HepG2 (cell line): ENCODE data around the gene PPP2R2B. TPM values are rescaled to one million over a fixed set of nuclear protein-coding genes. Genes with fewer than 3 reads are reported as not detected.

Experiments
- ATAC-seq: fragments of 200-7000 bp; cut with Tn5 transposase; 3 replicates; pipeline ENCODE4 v1.9.1; 2020; ENCODE audit warnings: mild to moderate bottlenecking, moderate library complexity
- BruUV-seq: library from RNA; stranded (reverse); fragments of 400-500 nt; replicated peaks from 2 replicates; lab custom pipeline; 2021; lab: Mats Ljungman, UMichigan
- CTCF ChIA-PET: fragments of 300-600 bp; formaldehyde crosslinking; extraction: SDS; loops from one replicate; lab custom pipeline; 2021; ENCODE audit warnings: low total read pairs, inconsistent platforms, low intra/inter-chr PET ratio; lab: Yijun Ruan, JAX
- POLR2A ChIA-PET: fragments of 350-600 bp; sonication (Branson Sonifier 250); formaldehyde crosslinking; loops from one replicate; lab custom pipeline; 2020; ENCODE audit warnings: antibody characterized with exemption, inconsistent platforms; lab: Yijun Ruan, JAX
- DNase-seq: peaks from one replicate; pipeline ENCODE4 v3.0.0-alpha.2; 2015; ENCODE audit warnings: low spot score
- FAIRE-seq: peaks from 3 replicates; lab custom pipeline; 2011; peaks lifted over from hg19 to GRCh38; lab: Jason Lieb, UNC
- H2AFZ ChIP-seq: one replicate; pipeline ENCODE4 v1.6.1; 2011; ENCODE audit warnings: low read length, inconsistent platforms
- H3K27ac ChIP-seq: fragments of 300-600 bp; 3 replicates; pipeline ENCODE4 v1.8.0; 2011; ENCODE audit warnings: mixed run types, mild to moderate bottlenecking, mixed read lengths, low read length, inconsistent platforms; ENCODE audit not compliant: insufficient read depth; ENCODE audit errors: extremely low read length
- H3K27me3 ChIP-seq, 2 experiments: fragments of 200-600 bp in 1 of 2; 2 replicates in 1 of 2; 3 replicates in 1 of 2; pipeline versions ENCODE4 v1.6.0 to v1.8.0; 2011; ENCODE audit warnings: low read length in 2 of 2, mild to moderate bottlenecking in 2 of 2, moderate library complexity in 2 of 2, inconsistent platforms in 1 of 2; ENCODE audit not compliant: insufficient read depth in 2 of 2, control insufficient read depth in 1 of 2
- H3K36me3 ChIP-seq, 2 experiments: fragments of 200-600 bp in 1 of 2; replicated peaks in 1 of 2; 2 replicates in 1 of 2; 3 replicates in 1 of 2; pipeline versions ENCODE4 v1.5.1 to v1.8.0; 2011; ENCODE audit warnings: low read length in 2 of 2, inconsistent platforms in 1 of 2; ENCODE audit not compliant: insufficient read depth in 2 of 2, control insufficient read depth in 1 of 2
- H3K4me1 ChIP-seq: 2 replicates; pipeline ENCODE4 v1.5.1; 2012; ENCODE audit warnings: low read length, inconsistent platforms; ENCODE audit not compliant: insufficient read depth
- H3K4me2 ChIP-seq: 2 replicates; pipeline ENCODE4 v1.6.0; 2011; ENCODE audit warnings: low read depth, low read length, inconsistent platforms
- H3K4me3 ChIP-seq, 3 experiments: fragments of 200-600 bp in 1 of 3; sonication (generic), shearing (Covaris generic) in 1 of 3; replicated peaks in 1 of 3; 2 replicates each; pipeline ENCODE4 v1.5.1; 2011 to 2016; ENCODE audit warnings: low read length in 3 of 3, inconsistent platforms in 2 of 3, low read depth in 2 of 3, mild to moderate bottlenecking in 2 of 3, control low read depth in 1 of 3, mixed read lengths in 1 of 3; ENCODE audit not compliant: insufficient read depth in 1 of 3
- H3K79me2 ChIP-seq: one replicate; pipeline ENCODE4 v1.6.1; 2011; ENCODE audit warnings: low read length, inconsistent platforms; ENCODE audit not compliant: insufficient read depth
- H3K9ac ChIP-seq: 2 replicates; pipeline ENCODE4 v1.6.0; 2011; ENCODE audit warnings: mild to moderate bottlenecking, low read depth, low read length, inconsistent platforms; ENCODE audit not compliant: insufficient read depth
- H3K9me3 ChIP-seq: 2 replicates; pipeline ENCODE4 v1.5.1; 2012; ENCODE audit warnings: mild to moderate bottlenecking, low read length
- H4K20me1 ChIP-seq: 2 replicates; pipeline ENCODE4 v1.6.0; 2011; ENCODE audit warnings: inconsistent platforms, mild to moderate bottlenecking, low read length, moderate library complexity; ENCODE audit not compliant: insufficient read depth
- CEBPG ChIP-seq: IDR thresholded peaks from 2 replicates; pipeline ENCODE4 v1.6.1; 2016
- ELF1 ChIP-seq: sonication (generic); formaldehyde crosslinking; IDR thresholded peaks from 2 replicates; pipeline ENCODE4 v1.4.0; 2020; ENCODE audit warnings: missing genetic modification reagents
- MAF1 ChIP-seq: sonication (generic); formaldehyde crosslinking; IDR thresholded peaks from 2 replicates; pipeline ENCODE4 v1.5.0; 2020; ENCODE audit warnings: missing genetic modification reagents, borderline replicate concordance
- NFATC3 ChIP-seq: sonication (generic); formaldehyde crosslinking; IDR thresholded peaks from 2 replicates; pipeline ENCODE4 v1.5.1; 2020; ENCODE audit warnings: mild to moderate bottlenecking, missing genetic modification reagents
- POGZ ChIP-seq: sonication (generic); formaldehyde crosslinking; IDR thresholded peaks from 2 replicates; pipeline ENCODE4 v1.4.0; 2020; ENCODE audit warnings: mild to moderate bottlenecking, missing genetic modification reagents
- SAFB2 ChIP-seq: sonication (generic); formaldehyde crosslinking; IDR thresholded peaks from 2 replicates; pipeline ENCODE4 v1.5.1; 2020; ENCODE audit warnings: missing genetic modification reagents, low read depth, mild to moderate bottlenecking, borderline replicate concordance
- ZNF329 ChIP-seq: sonication (generic); formaldehyde crosslinking; IDR thresholded peaks from 2 replicates; pipeline ENCODE4 v1.9.0; 2021; ENCODE audit warnings: low read depth, mild to moderate bottlenecking, missing genetic modification reagents
- ZNF607 ChIP-seq: sonication (generic); formaldehyde crosslinking; IDR thresholded peaks from 2 replicates; pipeline ENCODE4 v1.5.1; 2020; ENCODE audit warnings: missing genetic modification reagents, mild to moderate bottlenecking, borderline replicate concordance
- ZNF878 ChIP-seq: sonication (generic); formaldehyde crosslinking; IDR thresholded peaks from 2 replicates; pipeline ENCODE4 v1.8.1; 2023; ENCODE audit warnings: mild to moderate bottlenecking, missing genetic modification reagents, moderate library complexity
- WGBS: methylation state at CpG from one replicate; pipeline ENCODE4 v1.1.6; 2017; ENCODE audit warnings: low lambda C conversion rate; 5-methylcytosine and 5-hydroxymethylcytosine counted together
- in situ Hi-C: cut with HindIII; loops from 2 replicates; pipeline ENCODE4 v1.10.0; 2017; ENCODE audit warnings: low pct_unique_long_range_greater_than_20kb; ENCODE audit not compliant: extremely low pct_ligation_motif_present
- intact Hi-C: fragments of 100-400 bp; cut with micrococcal nuclease; formaldehyde crosslinking; loops from one replicate; pipeline ENCODE4 v1.10.0; 2022; ENCODE audit not compliant: unreplicated experiment
- polyA plus RNA-seq, 8 experiments: library from polyadenylated mRNA; depleted of rRNA in 3 of 8; stranded (reverse) in 7 of 8; unstranded in 1 of 8; fragments of >200 nt; fragmentation: Illumina TruSeq in 4 of 8; extraction: Trizol in 4 of 8; gene quantifications; 2 replicates each; pipeline versions ENCODE4 v1.2.1 to v1.2.3, GENCODE V29; 2011 to 2016; ENCODE audit warnings: low read depth in 4 of 8, missing spikeins in 1 of 8, mixed read lengths in 1 of 8; ENCODE audit not compliant: insufficient read depth in 1 of 8
- total RNA-seq, 5 experiments: library from RNA; depleted of rRNA; stranded (reverse); fragments of >200 nt; fragmentation: Illumina TruSeq; extraction: Trizol; gene quantifications; 2 replicates each; pipeline ENCODE4 v1.2.3, GENCODE V29; 2016; ENCODE audit warnings: low read depth in 1 of 5
- TF ChIP-seq, protein P1 (sequence below): sonication (generic); formaldehyde crosslinking; IDR thresholded peaks from 2 replicates; pipeline ENCODE4 v1.4.0; 2020; ENCODE audit warnings: mild to moderate bottlenecking, missing genetic modification reagents
- TF ChIP-seq, protein P2 (sequence below): sonication (generic); formaldehyde crosslinking; IDR thresholded peaks from 2 replicates; pipeline ENCODE4 v1.5.0; 2020; ENCODE audit warnings: mild to moderate bottlenecking, missing genetic modification reagents, borderline replicate concordance
- TF ChIP-seq, protein P3 (sequence below): IDR thresholded peaks from 2 replicates; pipeline ENCODE4 v1.6.1; 2012; ENCODE audit warnings: inconsistent platforms

The PPP2R2B gene
- total and polyA plus RNA-seq, 2 of the 13 experiments (the other 11 are each of a cell fraction or from before 2014, with no cell fraction given): not detected

DNA sequence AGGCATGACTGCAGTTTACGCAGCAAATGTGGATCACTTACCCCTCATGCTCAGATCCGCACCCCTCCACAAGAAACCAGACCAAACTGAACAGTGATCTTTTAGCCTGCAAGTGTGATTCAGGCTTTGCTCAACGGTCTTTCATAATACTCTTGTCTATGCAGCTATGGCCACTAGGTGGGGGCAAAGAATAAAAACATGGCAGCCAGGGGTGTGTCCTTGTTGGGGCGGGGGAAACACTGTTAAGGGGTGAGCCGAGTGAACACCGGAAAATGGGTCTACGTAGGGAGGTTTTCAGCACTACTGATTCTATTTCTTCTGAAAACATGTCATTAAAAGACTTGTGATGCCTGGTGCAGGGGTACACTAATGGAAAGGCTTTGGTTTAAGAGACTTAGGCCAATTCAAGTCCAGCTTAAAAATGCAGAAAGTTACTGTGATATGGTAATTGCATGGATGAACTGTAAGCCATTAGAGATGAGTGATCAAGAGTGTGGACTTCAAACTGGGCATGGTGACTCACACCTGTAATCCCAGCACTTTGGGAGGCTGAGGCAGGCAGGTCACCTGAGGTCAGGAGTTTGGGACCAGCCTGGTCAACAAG is 312.7 kb downstream of the PPP2R2B start (continued):
- TF ChIP-seq ZNF329 (CRISPR knock-in tag) (no peak), CEBPG (CRISPR knock-in tag) (peak; percentile 52), NFATC3 (CRISPR knock-in tag) (no peak), ZNF607 (CRISPR knock-in tag) (no peak), MAF1 (no peak), ZNF878 (CRISPR knock-in tag) (no peak), SAFB2 (CRISPR knock-in tag) (no peak), POGZ (CRISPR knock-in tag) (0 out of 2 replicates have a peak, but pooled peaks have one; percentile 31)
- TF ChIP-seq, protein P1, sequence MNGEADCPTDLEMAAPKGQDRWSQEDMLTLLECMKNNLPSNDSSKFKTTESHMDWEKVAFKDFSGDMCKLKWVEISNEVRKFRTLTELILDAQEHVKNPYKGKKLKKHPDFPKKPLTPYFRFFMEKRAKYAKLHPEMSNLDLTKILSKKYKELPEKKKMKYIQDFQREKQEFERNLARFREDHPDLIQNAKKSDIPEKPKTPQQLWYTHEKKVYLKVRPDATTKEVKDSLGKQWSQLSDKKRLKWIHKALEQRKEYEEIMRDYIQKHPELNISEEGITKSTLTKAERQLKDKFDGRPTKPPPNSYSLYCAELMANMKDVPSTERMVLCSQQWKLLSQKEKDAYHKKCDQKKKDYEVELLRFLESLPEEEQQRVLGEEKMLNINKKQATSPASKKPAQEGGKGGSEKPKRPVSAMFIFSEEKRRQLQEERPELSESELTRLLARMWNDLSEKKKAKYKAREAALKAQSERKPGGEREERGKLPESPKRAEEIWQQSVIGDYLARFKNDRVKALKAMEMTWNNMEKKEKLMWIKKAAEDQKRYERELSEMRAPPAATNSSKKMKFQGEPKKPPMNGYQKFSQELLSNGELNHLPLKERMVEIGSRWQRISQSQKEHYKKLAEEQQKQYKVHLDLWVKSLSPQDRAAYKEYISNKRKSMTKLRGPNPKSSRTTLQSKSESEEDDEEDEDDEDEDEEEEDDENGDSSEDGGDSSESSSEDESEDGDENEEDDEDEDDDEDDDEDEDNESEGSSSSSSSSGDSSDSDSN: no peak
- TF ChIP-seq, all 625 proteins: peak for 12

DNA sequence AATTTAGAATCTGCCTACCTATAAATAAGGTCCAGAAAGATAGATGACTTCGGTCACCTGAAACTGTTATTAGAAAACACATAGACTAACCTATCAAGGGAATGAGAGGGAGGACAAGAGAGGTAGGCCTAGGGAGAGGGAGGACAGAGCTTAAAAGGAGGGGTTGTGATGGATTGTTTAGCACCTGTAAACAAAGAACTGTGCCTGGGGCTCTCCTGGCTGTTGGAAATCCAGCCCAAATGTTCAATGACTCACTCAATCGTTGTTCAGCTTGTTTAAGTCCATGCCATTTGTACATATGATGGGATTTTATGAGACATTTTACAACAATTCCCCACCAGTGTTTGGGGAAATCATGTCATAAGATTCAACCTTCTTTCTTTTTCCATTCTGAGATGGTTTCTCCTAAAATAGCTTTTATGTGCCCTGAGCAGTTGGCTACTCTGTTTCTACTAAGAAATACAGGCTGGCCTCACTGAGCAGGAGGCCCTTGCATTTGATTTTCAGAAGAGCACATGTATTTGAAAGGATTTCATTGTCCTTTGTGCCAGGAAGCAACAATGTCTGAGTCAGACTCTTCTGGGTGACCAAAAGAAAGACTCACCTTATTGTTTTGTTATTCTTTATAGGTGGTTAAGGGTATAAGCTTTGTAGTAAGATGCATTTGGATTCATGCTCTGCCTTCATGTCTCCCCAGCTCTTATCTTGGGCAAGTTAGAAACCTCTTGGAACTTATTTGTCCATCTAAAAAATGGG is 314.4 kb downstream of the PPP2R2B start:
- no peak overlapping the region for H3K4me3 ChIP-seq
- no peaks in the 10 kb centered on the region for H3K4me1 ChIP-seq
- no peak overlapping the region for H3K4me2 ChIP-seq
- H3K9ac ChIP-seq: no peak overlapping the region
- intact Hi-C loops: no loop called here
- H3K9me3 ChIP-seq: no peaks in the 10 kb centered on the region
- 0% methylated on average over 2 of the region's 2 CpGs for WGBS
- H3K27ac ChIP-seq: no peak overlapping the region
- no peak overlapping the region for H2AFZ ChIP-seq
- DNase-seq (no peak), ATAC-seq (no peak), FAIRE-seq (no peak)
- H4K20me1 ChIP-seq: no peaks in the 10 kb centered on the region
- CTCF ChIA-PET: no interaction called here
- no peaks in the 10 kb centered on the region for H3K79me2 ChIP-seq
- BruUV-seq: no TSS peak
- POLR2A ChIA-PET: no interaction called here
- no peaks in the 10 kb centered on the region for H3K36me3 ChIP-seq
- in situ Hi-C loops: no loop called here
- H3K27me3 ChIP-seq: no peaks in the 10 kb centered on the region
- no peak for TF ChIP-seq ELF1 (CRISPR knock-in tag)
- TF ChIP-seq, protein P2, sequence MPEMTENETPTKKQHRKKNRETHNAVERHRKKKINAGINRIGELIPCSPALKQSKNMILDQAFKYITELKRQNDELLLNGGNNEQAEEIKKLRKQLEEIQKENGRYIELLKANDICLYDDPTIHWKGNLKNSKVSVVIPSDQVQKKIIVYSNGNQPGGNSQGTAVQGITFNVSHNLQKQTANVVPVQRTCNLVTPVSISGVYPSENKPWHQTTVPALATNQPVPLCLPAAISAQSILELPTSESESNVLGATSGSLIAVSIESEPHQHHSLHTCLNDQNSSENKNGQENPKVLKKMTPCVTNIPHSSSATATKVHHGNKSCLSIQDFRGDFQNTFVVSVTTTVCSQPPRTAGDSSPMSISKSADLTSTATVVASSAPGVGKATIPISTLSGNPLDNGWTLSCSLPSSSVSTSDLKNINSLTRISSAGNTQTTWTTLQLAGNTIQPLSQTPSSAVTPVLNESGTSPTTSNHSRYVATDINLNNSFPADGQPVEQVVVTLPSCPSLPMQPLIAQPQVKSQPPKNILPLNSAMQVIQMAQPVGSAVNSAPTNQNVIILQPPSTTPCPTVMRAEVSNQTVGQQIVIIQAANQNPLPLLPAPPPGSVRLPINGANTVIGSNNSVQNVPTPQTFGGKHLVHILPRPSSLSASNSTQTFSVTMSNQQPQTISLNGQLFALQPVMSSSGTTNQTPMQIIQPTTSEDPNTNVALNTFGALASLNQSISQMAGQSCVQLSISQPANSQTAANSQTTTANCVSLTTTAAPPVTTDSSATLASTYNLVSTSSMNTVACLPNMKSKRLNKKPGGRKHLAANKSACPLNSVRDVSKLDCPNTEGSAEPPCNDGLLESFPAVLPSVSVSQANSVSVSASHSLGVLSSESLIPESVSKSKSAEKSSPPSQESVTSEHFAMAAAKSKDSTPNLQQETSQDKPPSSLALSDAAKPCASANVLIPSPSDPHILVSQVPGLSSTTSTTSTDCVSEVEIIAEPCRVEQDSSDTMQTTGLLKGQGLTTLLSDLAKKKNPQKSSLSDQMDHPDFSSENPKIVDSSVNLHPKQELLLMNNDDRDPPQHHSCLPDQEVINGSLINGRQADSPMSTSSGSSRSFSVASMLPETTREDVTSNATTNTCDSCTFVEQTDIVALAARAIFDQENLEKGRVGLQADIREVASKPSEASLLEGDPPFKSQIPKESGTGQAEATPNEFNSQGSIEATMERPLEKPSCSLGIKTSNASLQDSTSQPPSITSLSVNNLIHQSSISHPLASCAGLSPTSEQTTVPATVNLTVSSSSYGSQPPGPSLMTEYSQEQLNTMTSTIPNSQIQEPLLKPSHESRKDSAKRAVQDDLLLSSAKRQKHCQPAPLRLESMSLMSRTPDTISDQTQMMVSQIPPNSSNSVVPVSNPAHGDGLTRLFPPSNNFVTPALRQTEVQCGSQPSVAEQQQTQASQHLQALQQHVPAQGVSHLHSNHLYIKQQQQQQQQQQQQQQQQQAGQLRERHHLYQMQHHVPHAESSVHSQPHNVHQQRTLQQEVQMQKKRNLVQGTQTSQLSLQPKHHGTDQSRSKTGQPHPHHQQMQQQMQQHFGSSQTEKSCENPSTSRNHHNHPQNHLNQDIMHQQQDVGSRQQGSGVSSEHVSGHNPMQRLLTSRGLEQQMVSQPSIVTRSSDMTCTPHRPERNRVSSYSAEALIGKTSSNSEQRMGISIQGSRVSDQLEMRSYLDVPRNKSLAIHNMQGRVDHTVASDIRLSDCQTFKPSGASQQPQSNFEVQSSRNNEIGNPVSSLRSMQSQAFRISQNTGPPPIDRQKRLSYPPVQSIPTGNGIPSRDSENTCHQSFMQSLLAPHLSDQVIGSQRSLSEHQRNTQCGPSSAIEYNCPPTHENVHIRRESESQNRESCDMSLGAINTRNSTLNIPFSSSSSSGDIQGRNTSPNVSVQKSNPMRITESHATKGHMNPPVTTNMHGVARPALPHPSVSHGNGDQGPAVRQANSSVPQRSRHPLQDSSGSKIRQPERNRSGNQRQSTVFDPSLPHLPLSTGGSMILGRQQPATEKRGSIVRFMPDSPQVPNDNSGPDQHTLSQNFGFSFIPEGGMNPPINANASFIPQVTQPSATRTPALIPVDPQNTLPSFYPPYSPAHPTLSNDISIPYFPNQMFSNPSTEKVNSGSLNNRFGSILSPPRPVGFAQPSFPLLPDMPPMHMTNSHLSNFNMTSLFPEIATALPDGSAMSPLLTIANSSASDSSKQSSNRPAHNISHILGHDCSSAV (CRISPR knock-in tag): no peak
- TF ChIP-seq, protein P3, sequence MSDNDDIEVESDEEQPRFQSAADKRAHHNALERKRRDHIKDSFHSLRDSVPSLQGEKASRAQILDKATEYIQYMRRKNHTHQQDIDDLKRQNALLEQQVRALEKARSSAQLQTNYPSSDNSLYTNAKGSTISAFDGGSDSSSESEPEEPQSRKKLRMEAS: no peak
